Hematopoietic multipotent progenitor cell (in vitro differentiated cells): ENCODE data around the gene CD209. TPM values are rescaled to one million over a fixed set of nuclear protein-coding genes. Genes with fewer than 3 reads are reported as not detected.

Source experiments
- DNase-seq, 3 donors: peaks; one replicate each; pipeline ENCODE4 v3.0.0-alpha.2; 2011 to 2015; ENCODE audit warnings: low read depth in 2 of 3, low spot score in 2 of 3
- total RNA-seq: library from RNA; depleted of rRNA; stranded (reverse); fragments of >200 nt; gene quantifications from one replicate; pipeline ENCODE4 v1.2.3, GENCODE V29; 2012

Gene CD209
- total RNA-seq, 1 donor, result not detected

DNA sequence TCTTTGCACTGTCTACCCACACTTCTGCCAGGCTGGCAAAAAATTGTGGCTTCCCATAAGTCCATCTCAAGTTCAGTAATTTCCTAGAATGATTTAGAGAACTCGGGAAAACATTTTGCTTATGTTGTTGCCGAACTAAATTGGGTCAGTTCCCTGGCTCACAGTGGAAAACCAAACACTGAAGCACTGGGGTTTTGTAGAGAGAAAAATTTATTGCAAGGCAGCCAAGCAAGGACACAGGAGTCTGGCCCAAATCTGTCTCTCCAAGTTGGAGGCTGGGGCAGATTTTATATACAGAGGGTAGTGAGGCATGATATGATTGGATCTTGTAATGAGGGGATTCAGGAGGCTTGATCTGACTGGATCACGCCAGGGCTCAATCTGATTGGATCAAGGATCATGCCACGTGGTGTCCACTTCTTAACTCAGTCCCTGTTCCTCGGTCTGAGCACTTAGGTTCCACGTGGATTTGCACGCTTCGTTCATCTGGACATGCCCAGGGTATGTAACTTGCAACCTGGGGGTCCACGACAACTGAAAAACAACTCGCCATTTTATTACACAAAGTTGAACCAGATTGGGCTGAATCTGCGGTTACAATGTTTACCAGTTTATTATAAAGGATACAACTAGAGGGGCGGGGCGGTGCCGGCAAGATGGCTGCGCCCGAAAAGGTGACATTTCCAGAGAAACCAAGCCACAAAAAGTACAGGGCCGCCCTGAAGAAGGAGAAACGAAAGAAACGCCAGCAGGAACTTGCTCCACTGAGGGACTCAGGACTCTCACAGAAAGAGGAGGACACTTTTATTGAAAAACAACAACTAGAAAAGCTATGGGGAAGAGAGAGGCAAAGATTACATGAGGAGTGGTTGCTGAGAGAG is 7.3 kb downstream of the CD209 start:
- no peak for DNase-seq

DNA sequence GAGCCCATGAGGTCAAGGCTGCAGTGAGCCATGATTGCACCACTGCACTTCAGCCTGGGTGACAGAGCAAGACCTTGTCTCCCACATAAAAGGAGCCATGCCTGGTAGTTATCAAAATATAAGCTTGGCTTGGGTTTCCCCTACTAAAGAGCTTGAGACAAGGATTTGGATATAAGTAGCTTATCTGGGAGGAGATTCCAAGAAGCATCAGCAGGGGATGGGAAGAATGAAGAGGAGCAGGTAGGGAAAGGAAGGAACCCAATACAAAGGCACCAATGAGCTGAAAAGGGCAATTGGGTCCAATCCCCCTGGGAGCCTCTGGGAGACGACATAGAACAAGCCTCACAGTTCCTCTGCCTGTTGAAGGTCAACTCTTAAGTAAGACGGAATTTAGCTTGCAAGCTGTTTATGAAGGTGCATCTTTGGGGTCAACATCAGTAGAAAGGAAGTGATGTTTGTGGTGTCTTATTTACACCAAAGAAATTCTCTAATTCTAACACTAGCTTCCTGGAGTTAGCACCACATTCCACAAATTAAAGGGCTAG is 8.1 kb downstream of the CD209 start:
- no peak for DNase-seq

- no peak for DNase-seq
These were observed 9.3 kb downstream of the CD209 start for GRCh38 chr19:7738023-7738422.

GRCh38 chr19:7737215-7737614 is 10.1 kb downstream of the CD209 start:
- DNase-seq, result no peak

DNA sequence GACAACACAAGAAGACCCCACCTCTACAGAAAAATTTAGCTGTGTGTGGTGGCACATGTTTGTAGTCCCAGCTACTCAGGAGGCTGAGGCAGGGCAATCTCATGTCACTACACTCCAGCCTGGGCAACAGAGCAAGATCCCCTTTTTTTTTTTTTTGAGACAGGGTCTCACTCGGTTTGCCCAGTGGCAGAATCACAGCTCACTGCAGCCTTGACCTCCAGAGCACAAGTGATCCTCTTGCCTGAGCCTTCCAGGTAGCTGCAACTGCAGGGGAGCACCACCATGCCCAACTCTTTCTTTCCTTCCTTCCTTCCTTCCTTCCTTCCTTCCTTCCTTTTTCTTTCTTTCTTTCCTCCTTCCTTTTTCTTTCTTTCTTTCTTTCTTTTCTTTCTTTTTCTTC is 11.2 kb downstream of the CD209 start:
- no peak for DNase-seq

- DNase-seq, result no peak
These were observed 12.8 kb downstream of the CD209 start for GRCh38 chr19:7734220-7735203.

DNA sequence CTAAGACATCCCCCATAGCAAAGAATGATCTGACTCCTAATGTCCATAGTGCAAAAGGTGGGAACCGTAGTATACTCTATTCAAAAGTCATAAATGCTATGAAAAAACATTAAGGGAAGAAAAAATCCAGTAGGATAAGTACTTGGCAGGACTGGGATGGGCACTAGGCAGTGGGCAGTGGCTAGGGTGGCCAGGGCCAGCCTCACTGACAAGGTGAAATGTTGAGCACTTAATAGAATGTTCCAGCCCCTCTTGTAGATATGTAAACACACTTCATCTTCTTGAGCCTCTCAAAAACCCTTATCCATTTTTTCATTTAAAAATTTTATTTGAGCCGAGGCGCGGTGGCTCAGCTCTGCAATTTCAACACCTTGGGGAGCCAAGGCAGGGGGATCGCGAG is 14.0 kb downstream of the CD209 start:
- no peak for DNase-seq

DNA sequence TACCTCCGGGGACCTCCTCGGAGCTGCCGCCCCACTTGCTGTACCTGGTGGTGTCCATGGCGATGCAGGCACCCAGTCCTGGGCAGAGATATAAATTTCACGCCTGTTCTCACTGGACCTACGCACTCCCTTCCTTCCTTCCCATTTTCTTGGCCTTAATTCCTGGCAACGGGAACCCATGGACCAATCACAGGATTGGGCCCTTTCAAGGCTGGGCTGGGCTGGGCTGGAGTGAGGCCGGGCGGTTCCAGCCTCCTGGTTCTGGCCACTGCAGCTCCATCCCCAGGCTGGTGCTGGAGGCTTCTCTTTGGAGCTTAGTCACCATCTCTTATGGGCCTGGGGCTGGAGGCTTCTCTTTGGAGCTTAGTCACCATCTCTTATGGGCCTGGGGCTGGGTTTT is 15.3 kb downstream of the CD209 start, which contains the start of gene CLEC4G:
Gene CLEC4G (minus strand): TSS at position 66 of the 400 bp plus-strand sequence. CDS start 8 bp downstream, at position 58.
- DNase-seq, result no peak

DNA sequence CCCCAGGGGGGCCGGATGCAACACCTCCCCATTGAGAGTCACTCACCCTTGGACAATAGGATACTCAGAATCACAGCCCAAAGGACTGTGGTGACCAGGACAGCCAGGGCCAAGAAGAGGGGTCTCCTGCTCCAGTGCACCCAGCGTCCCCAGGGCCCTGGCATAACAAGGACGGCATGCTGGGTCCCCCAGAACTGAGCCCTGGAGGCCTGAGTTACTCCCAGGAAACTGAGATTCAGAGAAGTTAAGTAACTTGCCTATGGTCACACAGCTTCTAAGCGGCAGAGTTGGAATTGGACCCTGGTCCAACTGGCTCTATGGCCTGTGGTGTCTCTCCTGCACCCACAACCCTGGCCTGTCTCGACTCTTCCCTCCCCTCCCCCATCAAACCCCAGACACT is 15.7 kb downstream of the CD209 start:
- DNase-seq, result no peak

GRCh38 chr19:7731218-7731595 is 16.1 kb downstream of the CD209 start:
- DNase-seq, result no peak

DNA sequence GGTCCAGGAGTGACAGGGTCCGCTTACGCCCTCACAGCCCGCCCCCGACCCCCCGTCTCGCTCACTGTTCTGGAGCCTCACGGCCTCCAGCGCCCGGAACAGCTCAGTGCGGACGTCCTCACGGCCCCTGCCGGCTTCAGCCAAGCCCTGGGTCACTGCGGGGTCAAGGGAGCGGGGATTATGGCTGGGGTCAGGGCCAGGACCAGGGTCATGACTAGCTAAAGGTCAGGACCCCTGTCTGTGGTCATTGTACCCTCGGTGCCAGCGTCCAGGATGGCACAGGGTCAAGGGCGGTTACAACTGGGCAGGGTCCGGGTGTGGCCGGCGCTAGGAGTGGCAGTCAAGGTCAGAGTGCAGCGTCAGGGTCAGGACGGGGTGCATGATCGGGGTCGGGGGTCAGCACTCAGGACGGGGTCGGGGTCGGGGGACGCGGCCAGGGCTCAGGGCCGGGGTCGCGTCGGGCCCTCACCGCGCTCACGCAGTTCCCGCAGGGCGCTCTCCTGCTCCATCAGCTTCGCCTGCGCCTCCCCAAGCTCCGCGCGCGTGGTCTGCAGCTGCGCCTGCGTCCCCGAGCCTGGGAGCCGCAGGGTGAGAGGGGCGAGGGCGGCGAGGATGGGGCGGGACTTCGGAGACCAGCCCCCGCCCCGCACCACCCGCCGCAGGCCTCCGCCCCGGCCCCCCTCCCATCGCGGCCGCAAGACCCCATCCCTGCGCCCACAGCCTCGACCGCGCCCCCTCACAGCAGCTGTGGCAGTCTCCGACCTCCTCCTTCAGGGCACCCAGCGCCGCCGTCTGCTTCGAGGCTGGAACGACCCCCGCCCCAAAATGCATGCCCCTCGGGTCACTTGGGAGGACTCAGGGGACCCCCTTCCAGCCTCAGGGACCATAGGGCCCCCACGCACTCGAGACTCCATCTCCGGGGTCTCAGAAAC is 16.8 kb downstream of the CD209 start:
- DNase-seq, result peak in 1 of 3 donors; percentile 31

GRCh38 chr19:7729831-7730285 is 17.5 kb downstream of the CD209 start:
- no peak for DNase-seq

GRCh38 chr19:7729211-7729610 is 18.1 kb downstream of the CD209 start:
- DNase-seq, result no peak

GRCh38 chr19:7725791-7726190 is 21.5 kb downstream of the CD209 start:
- no peak for DNase-seq

GRCh38 chr19:7722231-7722651 is 25.1 kb downstream of the CD209 start:
- no peak for DNase-seq

GRCh38 chr19:7720351-7720750 is 27.0 kb downstream of the CD209 start:
- DNase-seq, result no peak

DNA sequence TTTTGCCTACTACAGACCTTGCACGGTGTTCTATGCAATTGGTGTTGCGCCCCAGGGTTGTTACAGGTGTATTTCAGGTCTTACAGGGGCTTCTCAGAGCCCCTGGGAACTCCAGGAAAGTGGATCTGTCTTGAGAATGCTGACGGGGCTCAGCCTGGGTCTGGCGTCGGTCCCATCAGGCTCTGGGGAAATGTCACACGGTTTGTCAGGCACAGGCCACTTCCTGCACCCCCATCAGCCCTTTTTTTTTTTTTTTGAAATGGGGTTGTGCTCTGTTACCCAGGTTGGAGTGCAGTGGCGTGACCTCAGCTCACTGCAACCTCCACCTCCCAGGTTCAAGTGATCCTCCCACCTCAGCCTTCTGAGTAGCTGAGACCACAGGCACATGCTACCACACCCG is 28.7 kb downstream of the CD209 start:
- DNase-seq, result peak in 1 of 3 donors; percentile 51

DNA sequence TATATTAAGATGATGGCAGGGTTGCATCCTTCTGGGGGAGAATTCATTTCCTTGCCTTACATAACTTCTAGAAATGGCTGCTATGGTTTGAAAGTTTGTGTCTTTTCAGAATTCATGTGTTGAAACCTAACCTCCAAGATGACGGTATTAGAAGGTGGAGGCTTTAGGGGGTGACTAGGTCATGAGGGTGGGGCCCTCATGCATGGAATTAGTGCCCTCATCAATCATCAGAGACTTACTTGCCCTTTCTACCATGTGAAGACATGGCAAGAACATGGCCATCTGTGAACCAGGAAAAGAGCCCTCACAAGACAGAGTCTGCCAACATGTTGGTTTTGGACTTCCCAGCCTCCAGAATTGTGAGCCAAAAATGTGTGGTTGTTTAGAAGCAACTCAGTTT is 30.6 kb downstream of the CD209 start:
- DNase-seq, result no peak

DNA sequence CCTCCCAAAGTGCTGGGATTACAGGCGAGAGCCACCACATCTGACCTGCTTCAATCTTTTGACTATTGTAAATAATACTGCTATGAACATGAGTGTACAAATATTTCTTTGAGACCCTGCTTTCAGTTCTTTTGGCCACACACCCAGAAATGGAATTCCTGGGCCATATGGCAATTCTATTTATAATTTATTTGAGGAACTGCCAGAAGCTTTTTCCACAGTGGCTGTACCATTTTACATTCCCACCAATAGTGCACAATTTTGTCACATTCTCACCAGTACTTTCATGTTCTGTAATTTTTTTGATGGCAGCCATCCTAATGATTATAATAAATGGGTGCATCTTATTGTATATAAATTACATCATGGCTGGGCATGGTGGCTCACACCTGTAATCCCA is 31.7 kb downstream of the CD209 start:
- no peak for DNase-seq

- DNase-seq, result no peak
These were observed 36.7 kb downstream of the CD209 start for GRCh38 chr19:7710616-7711015.
